GM10847 (cell line): ENCODE data around the gene CLEC17A.
A peak's percentile ranks its signal among the peaks of the same experiment; 100 is the strongest.

ENCODE experiments used
- POLR2A ChIP-seq: IDR thresholded peaks from 2 replicates; pipeline ENCODE4 v1.6.1; 2011; ENCODE audit not compliant: insufficient read length; ENCODE audit errors: extremely low read depth

CLEC17A gene

DNA sequence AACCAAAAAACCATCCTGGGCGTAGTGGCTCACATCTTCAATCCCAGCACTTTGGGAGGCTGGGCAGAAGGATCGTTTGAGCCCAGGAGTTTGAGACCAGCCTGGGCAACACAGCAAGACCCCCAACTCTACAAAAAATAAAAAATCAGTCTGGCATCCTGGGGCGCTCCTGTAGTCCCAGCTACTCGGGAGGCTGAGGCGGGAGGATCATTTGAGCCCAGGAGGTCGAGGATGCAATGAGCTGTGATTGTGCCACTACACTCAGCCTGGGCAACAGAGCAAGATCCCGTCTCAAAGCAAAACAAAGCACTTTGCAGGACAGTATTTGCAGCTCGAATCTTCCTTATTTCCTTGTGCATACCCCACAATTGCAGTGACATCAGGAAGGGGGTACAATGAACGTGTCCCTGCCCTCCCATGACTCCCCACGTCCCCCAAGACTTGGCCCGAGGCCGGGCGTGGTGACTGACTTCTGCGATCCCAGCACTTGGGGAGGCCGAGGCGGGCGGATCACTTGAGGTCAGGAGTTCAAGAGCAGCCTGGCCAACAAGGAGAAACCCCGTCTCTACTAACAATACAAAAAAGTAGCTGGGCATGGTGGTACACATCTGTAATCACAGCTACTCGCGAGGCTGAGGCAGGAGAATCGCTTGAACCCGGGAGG lies 11.9 kb upstream of the CLEC17A start:
- TF ChIP-seq POLR2A = no peak

DNA sequence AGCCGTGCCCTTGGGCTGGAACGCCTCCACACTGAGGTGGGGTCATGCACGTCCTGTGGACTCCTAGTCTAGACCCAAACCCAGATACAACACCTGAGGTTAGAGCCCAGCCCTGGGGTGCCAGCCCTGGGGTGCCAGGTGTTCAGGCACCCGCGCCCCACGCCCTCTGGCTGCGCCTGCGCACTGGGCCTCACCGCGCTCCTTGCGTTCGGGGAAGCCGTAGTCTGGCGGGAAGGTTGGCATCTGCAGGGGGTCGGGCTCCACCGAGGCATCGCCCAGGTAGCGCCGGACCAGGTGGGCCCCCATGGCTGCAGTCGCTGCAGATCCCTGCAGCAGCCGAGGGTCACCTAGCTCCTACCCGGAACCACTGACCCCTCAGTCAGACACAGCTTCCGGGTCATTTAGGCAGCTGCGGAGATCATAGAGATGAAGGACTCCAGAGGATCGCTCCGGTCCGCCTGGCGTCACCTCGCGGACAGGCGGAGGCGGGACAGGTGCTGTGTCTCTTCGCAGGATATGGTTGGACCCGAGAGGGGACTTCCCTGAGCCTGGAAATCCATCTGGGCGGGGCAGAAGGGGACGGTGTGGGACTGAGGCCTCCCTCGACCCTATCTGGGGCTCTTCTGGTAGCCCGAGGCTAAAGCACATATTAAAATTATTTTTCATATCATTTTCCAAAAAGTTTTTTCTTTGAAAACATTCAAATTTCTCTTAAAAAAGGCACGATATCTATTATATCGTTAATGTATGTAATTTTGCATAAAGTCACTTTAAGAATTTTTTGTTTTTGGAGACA lies 11.0 kb upstream of the CLEC17A start, which contains the start of gene NDUFB7:
NDUFB7 (minus strand) TSS at position 372 of the 796 bp plus-strand sequence; CDS start at position 306, 66 bp downstream.
- TF ChIP-seq POLR2A = peak; percentile 85

DNA sequence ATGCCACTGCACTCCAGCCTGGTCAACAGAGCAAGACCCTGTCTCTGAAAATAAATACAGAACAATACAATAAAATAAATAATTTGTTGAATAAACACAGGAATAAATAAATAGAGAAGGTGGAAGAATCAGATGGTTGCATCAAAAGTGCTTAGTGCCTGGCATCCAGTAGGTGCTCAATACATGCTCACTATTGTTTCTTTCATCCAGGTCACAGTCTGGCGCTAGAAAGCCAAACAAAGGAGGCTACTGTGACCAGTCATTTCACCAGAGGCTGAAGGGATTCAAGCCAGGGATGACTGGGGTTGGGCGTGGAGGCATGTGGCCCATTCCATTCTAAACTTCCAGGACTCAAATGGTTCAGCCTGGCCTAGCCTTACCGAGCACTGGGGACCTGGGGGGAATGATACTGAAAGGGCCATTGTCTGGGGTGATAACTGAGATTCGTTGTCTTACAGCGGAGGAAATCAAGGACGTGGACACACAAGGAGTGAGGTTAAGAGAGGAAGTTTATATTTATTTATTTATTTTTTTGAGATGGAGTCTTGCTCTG lies 7.4 kb upstream of the CLEC17A start:
- TF ChIP-seq POLR2A = no peak

DNA sequence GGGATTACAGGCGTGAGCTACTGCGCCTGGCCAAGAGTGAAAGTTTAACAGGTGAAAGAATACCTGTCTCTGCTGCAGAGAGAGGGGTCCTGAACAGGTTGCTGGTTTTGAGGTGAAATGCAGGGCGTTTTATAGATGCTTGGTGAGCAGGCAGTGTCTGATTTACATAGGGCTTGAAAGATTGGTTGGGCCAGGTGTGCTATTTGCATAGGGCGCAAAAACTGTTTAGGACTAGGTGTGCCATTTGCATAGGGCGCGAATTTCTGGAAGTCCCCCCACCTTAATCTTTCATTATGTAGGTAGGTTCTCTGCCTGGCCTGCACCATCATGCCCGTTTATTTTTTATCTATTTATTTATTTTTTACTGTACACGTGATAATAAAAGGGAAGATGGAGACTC lies 6.5 kb upstream of the CLEC17A start:
- TF ChIP-seq POLR2A = no peak

DNA sequence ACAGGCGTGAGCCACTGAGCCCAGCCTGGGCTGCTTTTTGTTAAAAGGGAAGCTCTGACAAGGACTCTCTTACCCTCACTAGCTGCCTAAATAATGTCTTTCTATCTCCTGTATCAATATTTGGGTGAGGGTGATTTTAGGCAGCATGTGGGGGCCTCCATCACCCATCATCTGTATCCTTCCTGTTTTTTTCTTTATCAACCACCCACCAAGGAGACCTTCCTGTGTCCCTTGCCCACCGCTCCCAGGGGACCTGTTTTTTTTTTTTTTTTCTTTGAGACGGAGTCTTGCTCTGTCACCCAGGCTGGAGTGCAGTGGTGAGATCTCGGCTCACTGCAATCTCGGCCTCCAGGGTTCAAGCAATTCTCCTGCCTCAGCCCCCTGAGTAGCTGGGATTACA lies 5.6 kb upstream of the CLEC17A start:
- no peak for TF ChIP-seq POLR2A

DNA sequence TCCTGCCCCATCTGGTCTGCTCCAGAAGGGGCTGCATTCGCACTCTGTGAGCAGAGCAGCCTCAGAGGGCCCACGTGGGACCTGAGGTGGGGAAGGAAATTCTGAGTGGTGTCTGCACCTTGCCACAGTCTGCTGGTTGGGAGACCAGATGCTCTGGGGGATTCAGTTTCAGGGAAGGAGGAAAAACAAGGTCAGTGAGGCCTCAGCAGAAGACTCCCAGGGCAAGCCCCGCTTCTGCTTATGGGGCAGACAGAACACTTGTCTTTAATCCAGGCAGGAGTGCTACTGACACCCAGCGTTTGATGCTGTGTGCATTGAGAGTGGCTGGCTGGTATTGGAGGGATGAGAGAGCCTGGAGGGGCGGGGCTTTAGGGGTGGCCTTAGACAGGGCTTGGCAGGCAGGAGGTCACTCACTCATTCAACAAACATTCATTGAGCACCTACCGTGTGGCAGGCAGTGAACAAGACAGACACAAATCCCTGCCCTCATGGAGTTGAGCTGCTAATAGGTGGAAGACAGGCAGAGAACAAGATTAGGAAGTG lies 4.9 kb upstream of the CLEC17A start:
- TF ChIP-seq POLR2A = no peak

DNA sequence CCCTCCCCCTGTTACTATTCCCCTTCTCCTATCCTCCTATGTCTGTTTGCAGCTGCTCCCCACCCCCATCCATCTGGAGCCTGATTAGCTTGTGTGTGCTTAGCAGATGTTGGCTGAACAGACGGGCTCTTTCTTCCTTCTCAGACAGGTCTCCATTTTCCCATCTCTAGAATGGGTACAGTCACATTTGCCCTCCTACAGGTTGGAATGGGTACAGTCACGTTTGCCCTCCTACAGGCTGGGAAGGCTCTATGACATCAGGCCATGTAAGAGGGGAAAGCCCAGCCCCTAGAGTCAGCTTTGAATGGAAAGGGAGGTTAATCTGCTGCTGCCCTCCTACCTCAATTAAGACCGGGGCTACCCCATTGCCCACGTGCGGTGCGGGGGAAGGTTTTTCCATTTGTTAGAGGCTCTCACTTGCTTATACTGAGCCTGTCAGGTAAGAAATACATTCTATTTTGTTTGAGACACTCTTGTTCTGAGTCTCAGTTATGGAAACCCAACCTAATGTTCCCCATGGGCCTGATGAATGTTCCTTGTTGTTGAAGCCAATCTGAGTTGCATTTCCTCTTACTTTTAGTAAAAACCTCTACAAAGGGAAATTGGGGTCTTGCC lies 2.2 kb upstream of the CLEC17A start:
- TF ChIP-seq POLR2A = no peak

DNA sequence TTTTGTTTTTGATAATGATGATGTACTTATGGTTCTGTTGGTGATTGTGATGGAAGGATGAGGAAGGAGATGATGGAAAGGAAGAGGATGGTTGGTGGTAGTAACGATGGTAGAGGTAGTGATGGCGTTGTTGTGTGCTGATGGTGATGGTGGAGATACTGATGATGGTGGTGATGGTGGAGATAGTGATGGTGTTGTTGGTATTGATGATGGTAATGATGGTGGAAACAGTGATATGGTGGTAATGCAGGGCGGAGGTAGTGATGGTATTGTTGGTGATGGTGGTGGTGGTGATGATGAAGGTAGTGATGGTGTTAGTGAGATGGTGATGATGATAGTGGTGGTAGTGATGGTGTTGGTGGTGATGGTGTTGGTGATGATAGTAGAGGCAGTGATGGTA lies 12.7 kb downstream of the CLEC17A start:
- TF ChIP-seq POLR2A = no peak

DNA sequence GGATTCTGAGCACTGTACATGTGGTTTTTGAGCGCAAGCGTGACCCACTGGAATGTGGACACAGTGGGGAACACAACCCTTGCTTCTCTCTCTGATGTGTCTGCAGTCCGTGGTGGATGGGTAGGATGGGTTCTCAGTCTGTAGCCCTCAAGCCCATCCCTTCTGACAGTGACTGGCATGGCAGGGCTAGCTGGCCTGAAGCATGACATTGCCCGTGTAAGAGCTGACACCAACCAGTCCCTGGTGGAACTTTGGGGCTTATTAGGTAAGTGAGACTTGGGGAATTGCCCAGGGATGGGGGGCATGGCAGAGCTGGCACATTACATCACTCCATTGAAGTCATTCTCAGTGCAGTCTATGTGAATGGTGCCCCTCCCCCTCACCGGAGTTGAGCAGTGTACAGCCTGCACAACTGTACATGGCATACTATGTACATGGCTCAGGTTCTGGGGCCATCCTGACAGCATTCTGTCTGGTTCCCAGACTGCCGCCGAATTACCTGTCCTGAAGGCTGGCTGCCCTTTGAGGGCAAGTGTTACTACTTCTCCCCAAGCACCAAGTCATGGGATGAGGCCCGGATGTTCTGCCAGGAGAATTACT lies 16.8 kb downstream of the CLEC17A start:
- TF ChIP-seq POLR2A = no peak

DNA sequence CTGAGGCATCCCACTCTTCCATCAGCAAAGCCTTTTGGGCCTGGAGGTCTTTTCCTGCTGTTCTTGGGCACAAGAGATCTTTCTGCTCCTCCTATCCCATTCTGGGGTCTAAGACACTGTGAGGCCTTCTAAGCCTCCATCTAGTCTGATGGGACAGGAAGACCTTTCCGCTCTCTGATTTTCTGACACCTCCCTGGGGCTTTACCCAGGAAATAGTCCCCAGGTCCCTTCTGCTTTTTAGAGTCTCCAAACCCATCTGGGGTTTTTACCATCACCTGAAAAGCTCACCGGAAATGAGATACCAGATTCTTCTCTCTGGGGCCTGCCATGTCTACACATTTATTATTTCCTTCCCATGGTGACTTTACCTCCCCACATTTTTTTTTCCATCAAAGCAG lies 21.1 kb downstream of the CLEC17A start:
- no peak for TF ChIP-seq POLR2A

DNA sequence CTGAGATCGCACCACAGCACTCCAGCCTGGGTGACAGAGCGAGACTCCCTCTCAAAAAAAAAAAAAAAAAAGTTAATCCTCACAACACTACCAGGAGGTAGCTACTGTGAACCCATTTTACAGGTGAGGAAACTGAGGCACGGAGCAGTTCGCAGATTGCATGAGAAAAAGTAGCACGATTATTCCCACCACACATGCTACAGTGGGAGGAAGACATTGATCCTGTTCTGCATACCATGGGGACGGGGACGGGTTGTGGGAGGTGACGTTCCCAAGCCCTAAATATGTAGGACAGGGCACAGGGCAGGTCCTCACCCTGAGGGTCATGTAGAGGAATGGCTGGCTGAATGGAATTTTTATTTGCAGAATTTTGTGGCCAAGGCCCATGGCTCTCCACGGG lies 23.7 kb downstream of the CLEC17A start:
- no peak for TF ChIP-seq POLR2A

DNA sequence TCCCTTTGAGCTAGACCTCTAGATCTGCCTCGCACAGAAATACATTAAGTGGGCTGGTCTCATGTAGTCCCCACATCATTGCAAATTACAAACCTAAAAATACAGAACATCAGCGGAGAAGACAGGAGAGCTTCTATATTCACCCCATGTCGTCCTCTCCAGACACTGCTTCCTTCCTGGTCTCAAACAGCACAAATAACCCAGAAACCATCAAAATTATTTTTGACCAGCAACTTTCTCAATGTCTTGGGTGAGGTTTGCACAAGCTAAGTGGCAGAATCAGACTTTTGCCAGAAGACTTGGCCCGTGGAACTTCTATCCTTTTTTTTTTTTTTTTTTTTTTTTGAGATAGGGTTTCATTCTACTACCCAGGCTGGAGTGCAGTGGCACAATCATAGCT lies 28.2 kb downstream of the CLEC17A start:
- TF ChIP-seq POLR2A = no peak

DNA sequence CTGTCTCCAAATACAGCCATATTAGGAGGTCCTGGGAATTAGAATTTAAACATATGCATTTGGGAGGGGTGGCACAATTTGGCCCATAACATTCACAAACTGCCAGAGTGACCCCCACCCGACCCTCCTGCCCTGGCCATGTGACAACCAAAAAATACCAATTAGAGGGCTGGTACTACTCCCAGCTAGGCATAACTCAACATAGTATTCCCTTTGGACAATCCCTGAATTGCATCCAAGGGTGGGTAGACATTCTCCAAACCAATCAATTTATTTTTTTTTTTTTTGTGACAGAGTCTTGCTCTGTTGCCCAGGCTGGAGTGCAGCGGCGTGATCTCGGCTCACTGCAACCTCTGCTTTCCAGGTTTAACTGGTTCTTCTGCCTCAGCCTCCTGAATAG lies 29.8 kb downstream of the CLEC17A start:
- no peak for TF ChIP-seq POLR2A

DNA sequence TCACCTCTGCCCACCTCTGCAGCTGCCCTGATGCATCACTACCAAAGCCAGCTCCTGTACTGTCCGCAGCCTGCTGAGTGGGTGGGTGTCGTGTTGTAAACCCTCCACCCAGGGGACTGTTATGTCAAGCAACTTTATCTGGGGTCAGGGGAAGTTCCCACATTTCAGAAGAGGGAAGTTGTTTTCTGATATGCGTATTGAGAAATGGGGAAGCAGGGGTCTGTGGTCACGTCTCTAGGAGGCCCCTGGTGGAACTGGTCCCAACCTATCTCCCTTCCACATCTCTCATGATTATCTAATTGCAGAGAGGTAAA lies 31.2 kb downstream of the CLEC17A start:
- TF ChIP-seq POLR2A = no peak

DNA sequence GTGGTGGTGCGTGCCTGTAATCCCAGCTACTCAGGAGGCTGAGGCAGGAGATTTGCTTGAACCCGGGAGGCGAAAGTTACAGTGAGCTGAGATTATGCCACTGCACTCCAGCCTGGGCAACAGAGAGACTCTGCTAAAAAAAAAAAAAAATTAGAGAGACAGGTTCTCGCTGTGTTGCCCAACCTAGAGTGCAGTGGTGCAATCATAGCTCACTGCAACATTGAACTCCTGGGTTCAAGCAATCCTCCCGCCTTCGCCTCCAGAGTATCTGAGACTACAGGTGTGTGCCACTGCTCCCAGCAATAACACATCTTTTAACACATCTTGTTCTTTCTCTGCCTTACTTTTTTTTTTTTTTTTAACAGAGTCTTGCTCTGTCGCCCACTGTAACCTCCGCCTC lies 32.7 kb downstream of the CLEC17A start:
- no peak for TF ChIP-seq POLR2A
